Measurements from ENCODE around the gene HDAC7. TPM values are rescaled to one million over a fixed set of nuclear protein-coding genes. Genes with fewer than 3 reads are reported as not detected.

HDAC7 gene
- total RNA-seq, 3 donors from 2014 or later (not counting 1 experiment from before 2014, with no cell fraction given) = 141 to 235 (median 147) TPM

GRCh38 chr12:47758834-47759690 is 60.6 kb downstream of the HDAC7 start, which contains the start of gene RAPGEF3:
Gene RAPGEF3 (minus strand): TSS chr12:47758880. CDS start chr12:47758556, 324 bp downstream.
- intact Hi-C loops (cut with micrococcal nuclease) = loop anchor here (2.0 kb wide), 1 partner anchor 16 kb away; no protein-coding TSS in a partner anchor
- no peak within 1 kb of the TSS for H3K27ac ChIP-seq (ENCODE audit: low read length)
- no peaks in the 10 kb centered on the region for H3K36me3 Mint-ChIP-seq

DNA sequence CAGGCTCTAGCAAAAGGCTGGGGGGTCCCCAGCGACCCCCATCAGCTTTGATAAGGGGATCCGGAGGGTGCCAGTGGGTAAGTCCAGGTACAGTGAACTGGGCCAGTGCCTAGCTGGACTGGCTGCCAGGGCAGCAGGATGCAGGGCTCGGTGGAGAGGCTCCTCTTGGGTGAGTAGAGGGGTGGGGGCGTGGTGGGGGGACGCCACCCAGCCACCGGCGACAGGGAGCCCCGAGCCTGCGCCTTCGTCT is 61.2 kb downstream of the HDAC7 start:
- Mint-ChIP-seq H3K27ac (peak overlapping the region in 1 of 2 donors; percentile 76), H3K4me1 (peaks cover 6 to 21% of the 10 kb centered on the region in 2 donors), H3K36me3 (no peaks in the 10 kb centered on the region), H3K27me3 (ENCODE audit: low read depth in 2 of 2) (peaks cover 4 to 8% of the 10 kb centered on the region in 2 donors), H3K9me3 (no peaks in the 10 kb centered on the region), H3K4me3 (peak overlapping the region; percentile 74)
- intact Hi-C loops (cut with micrococcal nuclease) = loop anchor here (2.0 kb wide), 1 partner anchor 16 kb away; no protein-coding TSS in a partner anchor
- ATAC-seq = no peak
- 5% methylated on average over 10 of the region's 10 CpGs for WGBS (ENCODE audit: insufficient coverage)
- no peaks in the 10 kb centered on the region for H3K9me3 ChIP-seq (ENCODE audit: control insufficient read depth, insufficient read depth, low read length)
- H3K27me3 ChIP-seq (ENCODE audit: control insufficient read depth, insufficient read depth, low read length) = no peaks in the 10 kb centered on the region
- TF ChIP-seq, protein P1, sequence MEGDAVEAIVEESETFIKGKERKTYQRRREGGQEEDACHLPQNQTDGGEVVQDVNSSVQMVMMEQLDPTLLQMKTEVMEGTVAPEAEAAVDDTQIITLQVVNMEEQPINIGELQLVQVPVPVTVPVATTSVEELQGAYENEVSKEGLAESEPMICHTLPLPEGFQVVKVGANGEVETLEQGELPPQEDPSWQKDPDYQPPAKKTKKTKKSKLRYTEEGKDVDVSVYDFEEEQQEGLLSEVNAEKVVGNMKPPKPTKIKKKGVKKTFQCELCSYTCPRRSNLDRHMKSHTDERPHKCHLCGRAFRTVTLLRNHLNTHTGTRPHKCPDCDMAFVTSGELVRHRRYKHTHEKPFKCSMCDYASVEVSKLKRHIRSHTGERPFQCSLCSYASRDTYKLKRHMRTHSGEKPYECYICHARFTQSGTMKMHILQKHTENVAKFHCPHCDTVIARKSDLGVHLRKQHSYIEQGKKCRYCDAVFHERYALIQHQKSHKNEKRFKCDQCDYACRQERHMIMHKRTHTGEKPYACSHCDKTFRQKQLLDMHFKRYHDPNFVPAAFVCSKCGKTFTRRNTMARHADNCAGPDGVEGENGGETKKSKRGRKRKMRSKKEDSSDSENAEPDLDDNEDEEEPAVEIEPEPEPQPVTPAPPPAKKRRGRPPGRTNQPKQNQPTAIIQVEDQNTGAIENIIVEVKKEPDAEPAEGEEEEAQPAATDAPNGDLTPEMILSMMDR (IDR thresholded peaks at IDR 0.05) = no peak
- no peak for DNase-seq
- H3K36me3 ChIP-seq (ENCODE audit: control insufficient read depth, insufficient read depth, low read length) = no peaks in the 10 kb centered on the region
- H3K4me1 ChIP-seq (ENCODE audit: control insufficient read depth, insufficient read depth, low read length) = peaks cover 33% of the 10 kb centered on the region
- H3K27ac ChIP-seq (ENCODE audit: low read length) = no peak overlapping the region
- H3K4me3 ChIP-seq (ENCODE audit: low read length) = peak overlapping the region; percentile 60

More at GRCh38 chr12:47758834-47759690, 60.6 kb downstream of the HDAC7 start, which contains the start of gene RAPGEF3:
- H3K4me1 ChIP-seq (ENCODE audit: control insufficient read depth, insufficient read depth, low read length) = peaks cover 33% of the 10 kb centered on the region
- under 1% methylated on average over 56 of the region's 57 CpGs for WGBS (ENCODE audit: insufficient coverage)
- Mint-ChIP-seq H3K9me3 (no peaks in the 10 kb centered on the region), H3K4me1 (peaks cover 6 to 21% of the 10 kb centered on the region in 2 donors), H3K27ac (peak within 1 kb of the TSS in 1 of 2 donors; percentile 76), H3K4me3 (peak within 1 kb of the TSS; percentile 84), H3K27me3 (ENCODE audit: low read depth in 2 of 2) (peaks cover 4 to 8% of the 10 kb centered on the region in 2 donors)
- H3K4me3 ChIP-seq (ENCODE audit: low read length) = peak within 1 kb of the TSS; percentile 60
- DNase-seq = peak; percentile 54 to 81
- ATAC-seq = peak; percentile 86 to 91 (median 88)
- H3K36me3 ChIP-seq (ENCODE audit: control insufficient read depth, insufficient read depth, low read length) = no peaks in the 10 kb centered on the region
- no peaks in the 10 kb centered on the region for H3K27me3 ChIP-seq (ENCODE audit: control insufficient read depth, insufficient read depth, low read length)
- H3K9me3 ChIP-seq (ENCODE audit: control insufficient read depth, insufficient read depth, low read length) = no peaks in the 10 kb centered on the region
- TF ChIP-seq, protein P1 (IDR thresholded peaks at IDR 0.05) = peak; percentile 46

DNA sequence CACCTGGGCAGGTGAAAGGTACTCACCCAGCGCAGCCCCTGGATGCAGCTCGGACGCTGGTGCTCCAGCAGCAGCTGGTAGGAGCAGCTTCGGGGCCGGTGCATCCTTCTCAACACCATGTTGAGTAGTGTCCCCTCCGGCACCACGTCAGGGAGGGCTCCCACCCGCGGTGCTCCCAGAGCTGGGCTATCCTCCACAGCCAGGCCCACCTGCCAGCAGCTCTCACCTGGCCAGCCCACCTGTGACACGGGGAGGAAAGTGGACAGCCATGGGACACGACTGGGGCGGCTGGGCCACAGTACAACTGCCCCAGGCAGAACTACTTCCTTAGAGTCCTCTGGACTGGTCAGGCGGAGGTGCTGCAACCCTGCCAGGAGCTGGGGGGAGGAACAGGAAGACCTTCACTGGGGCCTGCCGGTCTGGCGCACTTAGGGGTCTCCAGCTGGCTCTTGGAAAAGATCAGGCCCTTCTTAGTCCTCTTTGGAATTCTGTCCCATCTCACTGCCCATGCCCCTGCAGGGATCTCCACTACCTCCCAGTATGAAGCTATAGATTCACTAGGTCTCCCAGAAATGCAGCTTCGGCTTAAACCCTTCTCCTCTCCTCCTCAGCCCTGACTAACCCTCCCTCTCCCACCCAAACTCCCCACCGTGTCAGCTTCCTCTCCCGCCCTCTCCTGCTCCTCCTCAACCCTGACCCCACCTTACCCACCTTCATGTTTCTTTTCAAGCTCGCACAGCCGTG is 61.7 kb downstream of the HDAC7 start:
- peaks cover 4 to 8% of the 10 kb centered on the region in 2 donors for H3K27me3 Mint-ChIP-seq (ENCODE audit: low read depth in 2 of 2)
- peaks cover 33% of the 10 kb centered on the region for H3K4me1 ChIP-seq (ENCODE audit: control insufficient read depth, insufficient read depth, low read length)
- no peak for ATAC-seq
- no peaks in the 10 kb centered on the region for H3K27me3 ChIP-seq (ENCODE audit: control insufficient read depth, insufficient read depth, low read length)
- peaks cover 6 to 21% of the 10 kb centered on the region in 2 donors for H3K4me1 Mint-ChIP-seq
- H3K27ac Mint-ChIP-seq = no peak overlapping the region
- H3K9me3 ChIP-seq (ENCODE audit: control insufficient read depth, insufficient read depth, low read length) = no peaks in the 10 kb centered on the region
- H3K9me3 Mint-ChIP-seq = no peaks in the 10 kb centered on the region
- intact Hi-C loops (cut with micrococcal nuclease) = loop anchor here (2.0 kb wide), 1 partner anchor 15 kb away; no protein-coding TSS in a partner anchor
- H3K27ac ChIP-seq (ENCODE audit: low read length) = no peak overlapping the region
- H3K36me3 Mint-ChIP-seq = no peaks in the 10 kb centered on the region
- peak overlapping the region; percentile 74 for H3K4me3 Mint-ChIP-seq
- no peaks in the 10 kb centered on the region for H3K36me3 ChIP-seq (ENCODE audit: control insufficient read depth, insufficient read depth, low read length)
- TF ChIP-seq, protein P1 (IDR thresholded peaks at IDR 0.05) = no peak
- 52% methylated on average over 20 of the region's 20 CpGs for WGBS (ENCODE audit: insufficient coverage)
- peak overlapping the region; percentile 60 for H3K4me3 ChIP-seq (ENCODE audit: low read length)
- DNase-seq = no peak

Data from natural killer cell (primary cell).